ENCODE data around the gene CDH23. TPM values are rescaled to one million over a fixed set of nuclear protein-coding genes. Genes with fewer than 3 reads are reported as not detected.

CDH23 gene
- total RNA-seq, 1 donor from 2014 or later = 9.4 TPM

- Mint-ChIP-seq H3K27me3 (peaks cover 21% of the 10 kb centered on the region), H3K4me3 (no peak overlapping the region), H3K9me3 (no peaks in the 10 kb centered on the region), H3K4me1 (ENCODE audit: unreplicated experiment) (peaks cover 9% of the 10 kb centered on the region), H3K36me3 (no peaks in the 10 kb centered on the region), H3K27ac (no peak overlapping the region)
- peak; percentile 57 for DNase-seq (ENCODE audit: extremely low spot score, unreplicated experiment)
- TF ChIP-seq CTCF (conservative IDR thresholded peaks at IDR 0.05) = no peak
Observed at GRCh38 chr10:71421075-71421434, 24.3 kb downstream of the CDH23 start.

GRCh38 chr10:71423250-71423649, 26.5 kb downstream of the CDH23 start:
- H3K4me1 Mint-ChIP-seq (ENCODE audit: unreplicated experiment) = peaks cover 9% of the 10 kb centered on the region
- peak; percentile 49 for DNase-seq (ENCODE audit: extremely low spot score, unreplicated experiment)
- H3K4me3 Mint-ChIP-seq = no peak overlapping the region
- peaks cover 21% of the 10 kb centered on the region for H3K27me3 Mint-ChIP-seq
- H3K36me3 Mint-ChIP-seq = no peaks in the 10 kb centered on the region
- no peak overlapping the region for H3K27ac Mint-ChIP-seq
- TF ChIP-seq CTCF (conservative IDR thresholded peaks at IDR 0.05) = no peak
- H3K9me3 Mint-ChIP-seq = no peaks in the 10 kb centered on the region

GRCh38 chr10:71423901-71424300, 27.2 kb downstream of the CDH23 start:
- peak; percentile 48 for DNase-seq (ENCODE audit: extremely low spot score, unreplicated experiment)
- H3K36me3 Mint-ChIP-seq = no peaks in the 10 kb centered on the region
- TF ChIP-seq CTCF (conservative IDR thresholded peaks at IDR 0.05) = no peak
- no peak overlapping the region for H3K4me3 Mint-ChIP-seq
- H3K4me1 Mint-ChIP-seq (ENCODE audit: unreplicated experiment) = peaks cover 9% of the 10 kb centered on the region
- no peaks in the 10 kb centered on the region for H3K9me3 Mint-ChIP-seq
- H3K27ac Mint-ChIP-seq = peak overlapping the region; percentile 41
- peaks cover 21% of the 10 kb centered on the region for H3K27me3 Mint-ChIP-seq

- H3K27ac Mint-ChIP-seq = no peak overlapping the region
- H3K4me1 Mint-ChIP-seq (ENCODE audit: unreplicated experiment) = peaks cover 16% of the 10 kb centered on the region
- peaks cover 21% of the 10 kb centered on the region for H3K27me3 Mint-ChIP-seq
- DNase-seq (ENCODE audit: extremely low spot score, unreplicated experiment) = peak; percentile 36
- H3K36me3 Mint-ChIP-seq = no peaks in the 10 kb centered on the region
- TF ChIP-seq CTCF (conservative IDR thresholded peaks at IDR 0.05) = no peak
- H3K4me3 Mint-ChIP-seq = no peak overlapping the region
- H3K9me3 Mint-ChIP-seq = no peaks in the 10 kb centered on the region
Observed at GRCh38 chr10:71424496-71425194, 27.9 kb downstream of the CDH23 start.

- Mint-ChIP-seq H3K4me3 (no peak overlapping the region), H3K4me1 (ENCODE audit: unreplicated experiment) (peaks cover 24% of the 10 kb centered on the region), H3K9me3 (no peaks in the 10 kb centered on the region), H3K36me3 (no peaks in the 10 kb centered on the region), H3K27me3 (peaks cover 23% of the 10 kb centered on the region), H3K27ac (no peak overlapping the region)
- DNase-seq (ENCODE audit: extremely low spot score, unreplicated experiment) = peak; percentile 32
- no peak for TF ChIP-seq CTCF (conservative IDR thresholded peaks at IDR 0.05)
Observed at GRCh38 chr10:71426058-71426605, 29.4 kb downstream of the CDH23 start.
